Measurements from ENCODE around the gene MTA1.
A peak's percentile ranks its signal among the peaks of the same experiment; 100 is the strongest.

MTA1 gene

DNA sequence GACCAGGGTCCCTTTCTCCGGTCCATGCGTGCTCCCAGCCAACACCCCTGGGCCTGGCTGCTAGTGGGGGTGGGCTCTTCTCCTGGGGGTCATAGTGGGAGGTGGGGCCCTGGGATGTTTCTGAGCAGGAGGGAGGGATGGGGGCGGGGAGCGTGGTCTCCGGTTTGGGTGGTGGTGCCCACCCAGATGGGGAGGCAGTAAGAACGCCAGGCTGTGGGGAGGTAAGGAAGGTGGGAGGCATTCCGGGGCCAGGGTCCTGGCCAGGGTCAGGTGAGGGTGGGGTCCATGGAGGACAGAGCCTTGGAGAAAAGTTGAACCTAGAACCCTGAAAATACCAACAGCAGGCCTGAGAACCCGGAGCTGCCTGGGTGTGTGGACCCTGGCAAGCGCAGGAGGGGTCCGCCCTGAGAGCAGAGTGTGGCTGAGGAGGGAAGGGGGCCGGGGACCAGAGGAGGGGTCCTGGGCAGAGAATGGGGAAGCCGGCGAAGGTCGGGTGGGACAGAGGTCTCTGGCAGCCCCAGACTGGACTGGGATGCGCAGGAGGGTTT is 60.6 kb downstream of the MTA1 start:
- in situ Hi-C loops (cut with MboI; ENCODE audit: low pct_unique_long_range_greater_than_20kb, low sequenced_read_pairs) = no loop called here
- no peak for DNase-seq

DNA sequence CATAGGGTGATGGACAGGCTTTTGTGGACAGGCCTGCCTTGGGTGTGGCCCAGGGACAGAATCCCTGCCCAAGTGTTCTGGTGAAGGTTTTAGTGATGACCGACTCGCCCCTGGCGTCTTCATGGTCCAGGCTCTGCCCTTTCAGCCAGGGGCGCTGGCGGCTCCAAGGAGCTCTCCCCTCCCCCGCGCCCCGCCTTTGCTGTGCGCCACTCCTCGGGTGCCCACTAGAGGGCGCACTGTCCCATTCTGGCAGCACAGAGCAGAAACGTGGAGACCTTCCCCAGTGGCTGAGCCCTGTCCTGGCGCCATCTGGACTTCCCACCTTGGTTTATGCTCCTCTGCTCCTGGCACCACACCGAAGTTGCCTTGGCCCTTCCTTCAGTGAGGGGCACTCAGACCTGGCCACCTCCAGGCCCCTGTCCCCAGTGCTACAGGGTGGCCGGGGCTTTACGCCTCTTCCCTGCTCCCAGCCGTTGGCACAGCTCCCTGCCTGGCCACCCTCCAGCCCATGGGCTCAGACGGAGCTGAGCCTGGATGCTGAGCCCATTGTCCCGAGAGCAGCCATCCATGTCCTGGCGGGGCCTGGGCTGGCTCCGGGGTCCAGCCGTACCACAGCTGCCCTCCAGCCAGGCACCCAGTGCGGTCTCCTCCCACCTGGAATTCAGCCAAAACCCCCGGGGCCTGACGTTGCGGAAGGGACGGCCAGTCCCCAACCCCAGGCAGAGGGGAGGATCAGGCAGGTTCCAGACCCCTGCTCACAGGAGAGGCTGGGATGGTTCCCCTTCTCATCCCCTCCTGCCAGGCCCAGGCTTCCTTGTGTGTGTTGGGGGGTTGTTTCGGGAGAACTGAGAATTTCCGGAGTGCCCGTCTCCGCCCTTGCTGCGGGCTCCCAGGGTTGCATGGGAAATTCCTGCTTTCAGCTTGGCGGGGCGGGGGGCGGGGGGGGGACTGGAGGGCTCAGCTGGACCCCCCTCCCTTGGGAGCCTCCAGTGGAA is 61.5 kb downstream of the MTA1 start:
- peak; percentile 93 for DNase-seq
- in situ Hi-C loops (cut with MboI; ENCODE audit: low pct_unique_long_range_greater_than_20kb, low sequenced_read_pairs) = no loop called here

DNA sequence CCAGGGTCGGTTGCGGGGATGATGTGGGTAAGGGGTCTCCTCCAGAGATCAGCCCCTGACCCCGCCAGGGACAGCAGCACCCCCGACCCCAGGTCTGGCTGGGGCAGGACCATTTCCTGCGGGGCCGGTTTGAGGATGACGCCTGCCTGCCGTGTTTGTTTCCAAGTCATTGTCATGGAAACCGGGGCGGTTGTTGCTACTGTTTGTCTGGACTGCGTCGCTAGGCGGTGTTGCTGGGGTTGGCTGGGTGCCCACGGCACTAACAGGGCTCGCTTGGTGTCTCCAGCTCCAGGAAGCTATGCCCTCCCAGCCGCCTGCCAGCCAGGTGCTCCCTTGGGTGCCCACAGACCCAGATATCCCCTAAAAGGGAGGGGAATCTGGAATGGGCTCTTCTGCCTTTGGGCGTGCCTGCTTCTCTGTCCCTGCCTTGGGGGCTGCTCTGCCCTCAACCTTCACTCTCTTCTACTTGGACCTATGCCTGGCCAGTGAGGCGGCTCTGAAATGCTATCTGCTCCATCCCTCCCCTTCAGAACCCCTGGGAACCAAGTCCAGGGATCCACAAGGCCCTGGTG is 62.3 kb downstream of the MTA1 start:
- DNase-seq = peak; percentile 95
- in situ Hi-C loops (cut with MboI; ENCODE audit: low pct_unique_long_range_greater_than_20kb, low sequenced_read_pairs) = no loop called here

DNA sequence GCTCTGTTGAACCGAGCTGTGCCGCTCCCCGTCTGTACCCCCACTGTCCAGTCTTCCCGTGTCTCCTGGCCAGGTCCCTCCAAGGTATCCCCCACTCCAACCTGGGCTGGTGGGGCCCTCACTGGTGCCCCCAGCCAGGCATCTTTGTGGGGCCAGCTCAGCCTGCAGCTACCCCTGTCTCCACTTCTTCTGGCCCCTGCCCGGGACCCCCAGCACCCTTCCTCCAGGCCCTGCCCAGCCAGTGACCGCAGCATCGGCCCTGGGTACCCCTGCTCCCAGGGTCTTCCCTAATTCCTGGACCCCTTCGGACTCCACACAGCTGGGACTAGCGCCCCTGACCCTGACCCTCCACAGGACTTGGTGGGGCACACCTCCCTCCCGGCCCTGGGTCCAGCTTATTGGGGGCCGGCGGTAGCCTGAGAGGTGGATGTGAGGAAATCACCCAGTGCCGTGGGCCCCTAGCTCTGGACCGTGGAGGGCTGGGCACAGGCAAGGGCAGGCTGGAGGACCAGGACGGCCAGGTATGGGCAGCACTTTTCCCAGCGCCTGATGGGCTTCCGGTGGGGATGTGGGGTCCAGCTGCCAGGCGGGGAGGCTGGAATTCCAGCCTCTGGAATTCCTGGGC is 63.0 kb downstream of the MTA1 start:
- in situ Hi-C loops (cut with MboI; ENCODE audit: low pct_unique_long_range_greater_than_20kb, low sequenced_read_pairs) = no loop called here
- no peak for DNase-seq

DNA sequence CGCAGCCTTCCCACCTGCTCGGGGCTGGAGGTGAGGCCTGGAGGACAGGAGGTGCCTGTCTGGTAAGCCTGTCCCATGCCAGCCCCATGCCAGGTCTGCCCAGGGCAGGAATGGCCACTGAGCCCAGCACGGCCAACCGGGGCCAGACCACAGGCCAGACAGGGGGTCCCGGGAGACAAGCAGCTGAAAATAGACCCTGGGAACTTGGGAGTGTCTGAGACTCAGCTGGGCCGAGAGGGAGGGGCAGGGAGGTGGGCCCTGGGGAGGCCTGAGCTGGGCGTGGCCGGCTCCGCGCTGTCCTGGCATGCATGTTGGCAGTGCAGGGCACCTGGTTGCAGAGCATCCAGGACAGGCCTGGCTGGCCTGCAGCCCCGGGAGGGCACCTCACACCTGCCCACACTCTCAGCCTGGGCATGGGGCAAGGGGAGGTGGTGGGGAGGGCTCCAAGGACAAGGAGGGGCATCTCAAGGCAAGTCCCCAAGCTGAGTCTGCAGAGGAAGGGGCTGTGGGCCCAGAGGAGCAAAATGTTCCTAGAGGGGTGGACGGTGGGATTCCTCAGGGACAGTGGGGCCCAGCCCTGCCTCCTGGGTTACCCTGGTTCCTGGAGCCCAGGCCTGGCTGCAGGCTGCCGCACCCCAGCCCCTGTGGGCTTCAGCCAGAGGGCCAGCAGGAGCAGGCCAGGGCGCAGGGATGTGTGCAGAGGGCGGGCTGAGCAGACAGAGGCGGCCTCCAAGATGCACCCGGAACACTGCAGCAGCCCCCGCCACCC is 63.9 kb downstream of the MTA1 start:
- no peak for DNase-seq
- in situ Hi-C loops (cut with MboI; ENCODE audit: low pct_unique_long_range_greater_than_20kb, low sequenced_read_pairs) = no loop called here

DNA sequence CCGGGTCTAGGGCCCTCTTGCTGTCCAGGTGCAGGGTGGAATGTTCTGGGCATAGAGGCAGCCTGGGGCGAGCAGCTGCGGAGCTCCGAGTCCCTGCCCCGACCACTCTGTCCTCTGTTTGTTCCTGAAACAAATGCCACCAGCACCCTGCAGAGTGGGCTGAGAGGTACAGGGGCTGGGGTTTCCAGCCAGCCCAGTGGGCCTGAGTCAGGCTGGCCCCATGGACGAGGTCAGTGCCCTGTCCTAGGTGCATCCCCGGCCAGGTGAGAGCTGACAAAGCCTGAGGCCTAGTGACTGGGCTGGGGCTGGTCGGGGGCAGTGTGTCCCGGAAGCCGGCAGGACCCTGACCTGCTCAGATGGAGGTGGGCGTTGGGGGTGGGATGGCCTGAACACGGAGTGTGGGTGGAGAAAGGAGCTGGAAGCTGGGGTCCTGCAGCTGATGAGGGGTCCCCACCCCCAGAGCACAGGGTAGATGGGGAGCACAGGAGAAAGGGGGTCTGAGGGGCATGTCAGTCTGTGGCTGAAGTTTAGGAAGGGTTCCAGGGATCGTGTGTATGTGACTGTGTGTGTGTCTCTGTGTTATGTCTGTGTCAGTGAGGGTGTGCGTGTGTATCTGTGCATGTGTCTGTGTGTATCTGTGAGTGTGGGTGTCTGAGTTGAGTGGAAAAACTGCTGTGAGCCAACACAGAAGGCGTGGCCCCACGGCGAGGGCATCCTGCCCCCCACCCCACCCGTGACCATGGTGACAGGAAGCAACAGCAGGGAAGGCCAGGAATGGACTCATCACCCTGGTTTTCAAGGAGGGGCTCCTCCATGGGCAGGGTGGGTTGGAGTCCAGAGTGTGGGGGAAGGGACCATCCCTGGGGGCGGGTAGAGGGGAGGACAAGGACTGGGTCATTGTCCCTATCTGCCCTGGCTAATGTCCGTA is 64.7 kb downstream of the MTA1 start:
- in situ Hi-C loops (cut with MboI; ENCODE audit: low pct_unique_long_range_greater_than_20kb, low sequenced_read_pairs) = no loop called here
- DNase-seq = no peak

DNA sequence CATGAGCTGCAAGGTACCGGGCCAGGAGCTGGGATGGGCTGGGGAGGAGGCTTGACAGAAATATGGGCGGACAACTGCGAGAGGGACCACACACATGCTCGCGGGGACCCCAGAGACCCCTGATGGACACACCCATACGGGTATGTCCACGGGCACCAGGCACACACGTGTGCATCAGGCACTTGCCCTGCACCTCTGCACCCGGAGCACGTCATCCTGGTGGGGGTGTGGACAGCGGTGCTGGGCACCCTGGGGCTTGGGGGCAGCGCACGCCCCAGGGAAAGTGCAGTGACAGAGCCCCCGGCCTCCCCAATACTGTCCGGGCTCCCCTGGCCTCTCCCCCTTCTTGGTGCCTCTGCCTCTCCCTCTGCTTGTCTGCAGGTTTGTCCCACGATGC is 65.4 kb downstream of the MTA1 start:
- in situ Hi-C loops (cut with MboI; ENCODE audit: low pct_unique_long_range_greater_than_20kb, low sequenced_read_pairs) = no loop called here
- DNase-seq = no peak

DNA sequence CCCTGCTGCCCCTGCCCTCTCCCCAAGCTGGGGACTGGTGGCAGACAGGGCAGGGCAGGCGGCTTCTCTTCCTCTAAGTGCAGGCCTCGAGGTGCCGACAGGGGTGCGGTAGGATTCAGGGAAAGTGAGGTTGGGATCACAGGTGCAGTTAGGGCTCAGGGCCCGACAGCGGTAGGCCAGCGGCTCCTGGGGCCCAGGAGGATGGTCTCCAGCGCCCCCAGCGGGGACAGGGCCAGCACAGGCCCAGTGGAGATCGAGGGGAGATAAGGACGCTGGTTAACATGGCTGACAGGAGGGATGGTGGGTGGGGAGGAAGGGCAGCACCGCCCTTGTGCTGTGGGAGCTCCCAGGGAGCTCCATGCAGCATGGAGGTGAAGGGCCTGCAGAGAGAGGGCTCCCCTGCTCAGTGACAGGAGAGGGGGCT is 66.1 kb downstream of the MTA1 start:
- in situ Hi-C loops (cut with MboI; ENCODE audit: low pct_unique_long_range_greater_than_20kb, low sequenced_read_pairs) = no loop called here
- peak; percentile 46 for DNase-seq

DNA sequence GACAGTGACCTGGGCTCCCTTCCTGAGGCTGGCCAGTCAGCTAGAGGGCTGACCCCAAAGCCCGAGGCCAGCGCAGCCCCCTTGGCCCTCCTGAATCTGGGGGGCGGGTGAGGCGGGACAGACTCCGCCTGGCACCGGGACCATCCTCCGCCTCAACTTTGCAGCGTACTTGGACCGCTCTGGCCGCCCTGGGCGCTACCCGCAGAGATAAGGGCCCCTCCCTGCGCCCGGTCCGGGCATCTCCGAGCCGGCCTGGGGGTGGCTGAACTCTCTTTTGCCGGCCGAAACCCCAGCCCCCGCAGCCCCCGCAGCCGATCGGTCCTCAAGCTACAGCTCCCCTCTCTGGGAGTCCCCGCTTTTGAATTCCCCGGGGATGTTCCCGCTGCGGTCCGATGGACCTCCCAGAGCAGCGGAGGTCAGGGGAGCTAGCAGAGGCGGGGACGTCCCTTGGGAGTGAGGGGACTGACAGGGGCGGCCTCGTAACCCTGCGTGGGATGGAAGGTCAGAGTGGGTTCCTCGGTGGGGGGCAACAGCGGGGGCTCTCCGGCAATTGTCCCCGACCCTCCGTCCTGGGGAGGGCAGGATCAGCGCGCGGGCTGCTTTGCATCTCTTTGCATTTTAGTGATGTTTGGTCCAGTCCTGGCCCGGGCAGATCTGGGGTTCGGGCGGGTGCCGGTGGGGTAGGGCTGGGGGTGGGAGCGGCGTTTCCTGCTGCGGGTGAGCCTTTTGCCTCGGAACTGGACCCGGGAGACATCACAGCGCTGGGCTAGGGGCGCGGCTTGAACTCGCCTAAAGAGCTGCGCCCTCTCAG is 66.7 kb downstream of the MTA1 start, which contains the start of gene CRIP1:
CRIP1 (plus strand) TSS at position 724 of the 811 bp plus-strand sequence. CDS start 374 bp downstream, outside the sequence.
- in situ Hi-C loops (cut with MboI; ENCODE audit: low pct_unique_long_range_greater_than_20kb, low sequenced_read_pairs) = no loop called here

DNA sequence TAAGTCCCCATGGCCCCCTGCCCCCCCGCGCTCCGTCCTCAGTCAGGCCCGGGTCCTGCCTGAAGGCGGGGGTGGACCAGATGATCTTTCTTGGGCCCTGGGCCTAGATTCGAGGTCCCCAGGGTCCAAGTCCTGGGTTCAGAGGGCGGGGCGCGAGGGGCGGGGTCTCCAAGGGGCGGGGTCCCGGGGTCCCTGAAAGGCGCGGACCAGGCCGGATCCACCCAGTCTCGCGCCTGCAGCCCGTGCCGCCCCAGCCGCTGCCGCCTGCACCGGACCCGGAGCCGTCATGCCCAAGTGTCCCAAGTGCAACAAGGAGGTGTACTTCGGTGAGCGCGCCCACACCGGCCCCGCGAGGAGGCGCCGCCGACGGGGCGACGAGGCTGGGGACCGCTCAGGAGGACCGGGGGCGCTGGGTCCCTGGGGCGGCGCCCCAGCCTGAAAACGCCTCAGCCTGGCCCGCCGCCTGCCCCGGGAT is 67.4 kb downstream of the MTA1 start:
- no peak for DNase-seq
- in situ Hi-C loops (cut with MboI; ENCODE audit: low pct_unique_long_range_greater_than_20kb, low sequenced_read_pairs) = no loop called here

More for the DNA sequence above, 66.7 kb downstream of the MTA1 start, which contains the start of gene CRIP1:
- no peak for DNase-seq

DNA sequence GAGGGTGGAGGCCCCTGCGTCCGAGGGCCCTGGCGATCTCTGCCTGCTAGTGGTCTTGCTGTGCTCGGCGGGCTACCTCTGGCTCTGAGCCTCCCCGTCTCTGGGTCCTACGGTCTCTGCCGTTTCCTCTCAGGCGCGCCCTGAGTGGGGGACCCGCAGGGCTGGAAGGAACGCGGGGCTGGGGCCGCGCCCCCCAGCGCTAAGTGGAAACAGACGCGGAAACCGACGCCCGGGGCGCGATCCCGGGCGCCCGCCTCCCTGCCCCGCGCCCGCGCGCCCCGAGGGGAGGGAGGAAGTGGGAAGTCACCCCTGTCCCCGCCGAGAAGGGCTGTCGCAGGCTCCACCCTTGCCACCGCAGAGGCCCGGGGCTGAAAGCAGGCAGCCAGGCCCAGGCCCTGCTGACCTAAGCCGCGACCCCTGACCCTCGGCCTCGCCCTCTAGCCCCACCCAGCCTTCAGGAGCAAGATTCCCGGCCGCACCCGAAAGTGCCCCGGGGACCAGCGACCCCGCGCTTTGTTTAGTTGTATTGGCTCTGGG is 67.9 kb downstream of the MTA1 start:
- no peak for DNase-seq
- in situ Hi-C loops (cut with MboI; ENCODE audit: low pct_unique_long_range_greater_than_20kb, low sequenced_read_pairs) = no loop called here

DNA sequence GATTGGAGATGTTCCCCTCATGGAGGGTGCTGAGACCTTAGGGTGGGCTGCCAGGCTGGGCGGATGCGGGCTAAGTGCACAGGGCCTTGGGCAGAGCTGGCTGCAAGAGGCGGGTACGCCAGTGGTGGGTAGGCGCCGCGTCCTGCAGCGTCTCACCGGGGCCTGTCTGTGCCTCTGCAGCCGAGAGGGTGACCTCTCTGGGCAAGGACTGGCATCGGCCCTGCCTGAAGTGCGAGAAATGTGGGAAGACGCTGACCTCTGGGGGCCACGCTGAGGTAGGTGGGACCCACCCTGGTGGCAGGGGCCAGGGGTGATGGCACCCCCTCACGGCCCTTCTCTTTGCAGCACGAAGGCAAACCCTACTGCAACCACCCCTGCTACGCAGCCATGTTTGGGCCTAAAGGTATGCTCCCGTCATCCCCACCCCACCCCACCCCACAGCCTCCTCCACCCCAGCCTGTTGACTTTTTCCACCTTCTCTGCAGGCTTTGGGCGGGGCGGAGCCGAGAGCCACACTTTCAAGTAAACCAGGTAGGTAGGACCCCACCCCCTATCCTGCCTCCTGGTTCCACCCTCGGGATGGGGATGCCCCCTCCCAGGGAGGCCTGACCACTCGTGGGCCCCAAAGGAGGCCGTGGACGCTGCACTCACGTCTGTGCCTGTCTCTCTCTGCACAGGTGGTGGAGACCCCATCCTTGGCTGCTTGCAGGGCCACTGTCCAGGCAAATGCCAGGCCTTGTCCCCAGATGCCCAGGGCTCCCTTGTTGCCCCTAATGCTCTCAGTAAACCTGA is 68.6 kb downstream of the MTA1 start:
- in situ Hi-C loops (cut with MboI; ENCODE audit: low pct_unique_long_range_greater_than_20kb, low sequenced_read_pairs) = no loop called here
- DNase-seq = no peak

DNA sequence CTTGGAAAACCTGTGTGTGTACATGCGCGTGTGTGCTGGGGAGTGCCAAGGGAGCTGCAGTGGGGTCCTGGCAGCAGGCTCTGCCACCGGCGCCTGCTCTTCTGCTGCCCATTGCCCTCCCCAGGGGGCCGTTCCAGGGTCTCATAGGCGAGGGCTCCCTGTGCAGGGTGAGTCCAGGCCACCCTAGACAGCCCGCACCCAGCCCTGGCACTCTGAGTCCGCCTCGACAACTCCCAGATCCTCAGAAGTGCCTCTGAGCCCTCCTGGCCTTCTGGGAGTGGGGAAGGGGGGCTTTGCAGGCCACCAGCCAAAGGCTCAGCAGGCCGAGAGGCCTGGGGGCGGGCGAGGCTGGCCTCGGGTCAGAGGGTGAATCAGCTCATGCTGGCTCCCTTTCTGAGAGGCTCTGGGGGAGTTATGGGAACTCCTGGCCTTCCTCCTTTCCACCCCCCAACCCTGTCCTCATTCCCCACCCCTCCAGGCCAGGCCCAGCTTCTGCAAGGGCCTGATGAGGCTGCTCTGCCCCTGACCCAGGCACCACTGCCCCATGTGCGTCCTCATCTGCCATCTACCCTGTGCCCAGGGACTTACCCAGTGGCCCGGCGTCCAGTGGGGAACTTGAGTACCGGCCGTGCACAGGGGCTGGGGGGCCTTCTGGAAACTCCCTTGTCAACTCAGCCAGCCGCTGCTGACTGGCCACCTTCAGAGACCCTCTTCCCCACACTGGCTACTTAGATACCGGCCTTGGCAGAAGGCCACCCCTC is 69.3 kb downstream of the MTA1 start:
- DNase-seq = no peak
- in situ Hi-C loops (cut with MboI; ENCODE audit: low pct_unique_long_range_greater_than_20kb, low sequenced_read_pairs) = no loop called here

DNA sequence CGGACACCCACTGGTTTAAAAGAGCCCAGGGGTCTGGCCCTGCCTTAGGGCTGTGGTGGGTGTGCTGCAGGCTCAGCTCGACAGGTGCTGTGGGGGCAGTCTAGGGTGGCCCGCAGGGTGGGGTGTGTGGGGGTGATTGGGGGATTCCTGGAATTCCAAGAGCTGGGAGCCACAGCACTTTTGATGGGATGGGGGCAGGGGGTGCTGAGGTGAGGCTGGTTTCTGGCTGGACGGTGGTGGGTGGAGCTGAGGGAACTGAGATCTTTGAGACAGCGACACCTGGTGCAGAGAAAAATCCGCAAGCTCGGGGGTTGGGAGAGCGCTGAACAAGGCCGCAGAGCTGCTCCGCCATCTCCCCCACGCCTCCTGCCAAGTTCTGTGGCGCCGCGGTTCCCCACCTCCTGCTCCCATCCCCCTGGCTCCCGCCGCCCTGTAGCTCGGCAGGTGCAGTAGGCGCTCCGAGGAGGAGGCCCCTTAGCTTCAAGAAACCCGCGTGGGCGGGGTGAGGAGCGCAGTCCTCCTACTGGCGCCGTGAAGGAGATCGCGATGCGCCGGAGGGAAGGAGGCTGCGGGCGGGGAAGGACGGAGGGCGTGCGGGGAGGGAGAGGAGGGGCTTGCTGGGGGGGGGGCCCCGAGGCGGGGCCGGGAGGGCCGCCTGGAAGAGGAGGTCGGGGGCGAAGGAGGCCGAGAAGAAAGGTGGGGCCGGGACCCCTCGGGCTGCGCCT is 70.1 kb downstream of the MTA1 start:
- peak; percentile 92 for DNase-seq
- in situ Hi-C loops (cut with MboI; ENCODE audit: low pct_unique_long_range_greater_than_20kb, low sequenced_read_pairs) = no loop called here

DNA sequence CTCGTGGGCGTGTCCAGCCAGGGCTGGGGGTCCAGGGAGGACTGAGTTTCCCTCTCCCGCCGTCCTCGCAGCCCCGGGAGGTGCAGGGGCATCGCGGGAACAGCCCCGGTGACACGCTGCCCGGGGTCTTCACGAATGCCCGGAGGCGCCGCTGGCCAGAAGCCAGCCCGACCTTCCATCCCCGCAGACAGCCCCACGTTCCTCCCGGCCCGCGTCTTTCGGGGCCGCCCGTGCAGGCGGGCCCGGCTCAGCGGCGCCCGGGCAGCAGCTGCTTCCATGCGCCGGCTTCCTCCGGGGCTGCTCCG is 70.6 kb downstream of the MTA1 start:
- in situ Hi-C loops (cut with MboI; ENCODE audit: low pct_unique_long_range_greater_than_20kb, low sequenced_read_pairs) = no loop called here
- no peak for DNase-seq

Measured in KBM-7 (cell line).